Liver (tissue), 2 donors: Measurements from ENCODE around the gene SHC3.

Experiments used
- CTCF ChIP-seq: fragments of 150-350 bp; IDR thresholded peaks from 2 replicates; pipeline ENCODE4 v1.5.1; 2017; ENCODE audit warnings: improper control_type of control experiment, low read depth, low read length; ENCODE audit not compliant: missing input control
- MAX ChIP-seq: IDR thresholded peaks from 2 replicates; pipeline ENCODE4 v1.6.1; 2016; ENCODE audit warnings: antibody characterized with exemption
- donor health status: healthy.

DNA sequence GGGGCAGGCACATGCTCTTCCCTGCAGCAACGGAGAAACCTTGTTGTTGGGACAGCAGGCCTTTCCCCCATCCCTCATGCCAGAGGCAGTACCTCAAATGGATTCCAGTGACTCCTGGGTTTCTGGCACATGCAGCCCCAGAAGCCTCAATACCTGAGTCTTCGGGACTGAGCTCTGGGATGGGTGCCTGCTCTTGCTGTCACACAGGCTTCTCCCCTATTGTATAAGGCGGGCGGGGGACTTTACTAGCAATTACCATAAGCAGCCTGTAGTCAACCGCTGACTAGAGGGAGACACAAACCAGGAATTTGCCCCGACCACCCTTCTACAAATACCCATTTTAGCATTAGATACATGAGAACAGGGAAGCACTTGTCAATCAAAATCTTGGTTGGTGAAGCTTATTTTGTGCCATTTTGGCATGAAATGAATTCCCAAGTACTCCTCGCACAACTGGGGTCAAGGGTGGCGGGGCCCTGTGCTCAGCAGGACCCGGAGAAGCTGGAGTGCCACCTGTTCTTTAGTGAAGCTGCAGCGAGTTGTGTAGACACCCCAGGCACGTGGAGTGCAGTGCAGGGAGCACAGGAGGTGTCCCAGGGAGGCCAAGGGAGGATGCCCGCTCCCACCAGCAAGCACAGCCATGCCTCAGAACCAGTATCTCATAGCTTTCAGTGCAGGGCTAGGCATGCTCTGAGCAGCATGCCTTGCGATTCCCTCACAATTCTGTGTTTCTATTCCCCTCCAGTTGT, 166.2 kb downstream of the SHC3 start:
- no peak for TF ChIP-seq CTCF
- no peak for TF ChIP-seq MAX
